GM19395 (cell line): ENCODE results near the gene IL13RA1.
"Not testable (repeated sequence)": the region's sequence is repeated elsewhere in the genome, so short reads cannot be mapped to it uniquely, and the experiment has no call there.

Experiments used
- ATAC-seq: cut with Tn5 transposase; IDR thresholded peaks from one replicate; pipeline ENCODE4 v1.9.1; 2021; ENCODE audit warnings: mild to moderate bottlenecking, moderate library complexity; ENCODE audit not compliant: unreplicated experiment

IL13RA1 gene

GRCh38 chrX:118772051-118772450, 44.6 kb downstream of the IL13RA1 start:
- no peak for ATAC-seq

DNA sequence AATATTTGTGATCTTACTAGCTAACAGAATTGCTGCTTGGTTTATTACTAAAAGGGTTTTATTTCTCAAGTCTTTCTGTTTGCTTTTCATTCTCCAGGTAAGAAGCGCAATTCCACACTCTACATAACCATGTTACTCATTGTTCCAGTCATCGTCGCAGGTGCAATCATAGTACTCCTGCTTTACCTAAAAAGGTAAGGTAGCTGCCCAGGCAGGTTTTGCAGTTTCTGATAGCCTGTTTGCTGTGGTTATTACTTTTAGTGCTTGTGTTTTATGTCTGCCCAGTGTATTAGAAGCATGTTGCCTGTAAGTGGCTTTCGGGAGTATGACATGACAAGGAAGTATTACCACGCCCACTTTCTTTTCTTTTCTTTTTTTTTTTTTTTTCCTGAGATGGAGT, 46.4 kb downstream of the IL13RA1 start:
- ATAC-seq: no peak

GRCh38 chrX:118779581-118779980, 52.2 kb downstream of the IL13RA1 start:
- no peak for ATAC-seq

DNA sequence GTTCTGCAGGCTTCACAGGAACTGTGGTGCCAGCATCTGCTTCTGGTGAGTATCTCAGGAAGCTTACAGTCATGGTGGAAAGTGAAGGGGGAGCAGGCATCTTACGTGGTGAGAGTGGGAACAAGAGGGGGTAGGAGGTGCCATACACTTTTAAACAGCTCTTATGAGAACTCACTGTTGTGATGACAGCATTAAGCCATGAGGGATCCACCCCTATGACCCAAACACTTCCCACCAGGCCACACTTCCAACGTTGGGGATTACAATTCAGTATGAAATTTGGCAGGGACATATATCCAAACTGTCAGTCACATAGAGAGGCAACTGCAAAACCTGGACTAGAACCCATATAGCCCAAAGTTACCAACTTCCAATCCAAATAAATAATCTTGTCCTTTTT, 53.1 kb downstream of the IL13RA1 start:
- no peak for ATAC-seq

DNA sequence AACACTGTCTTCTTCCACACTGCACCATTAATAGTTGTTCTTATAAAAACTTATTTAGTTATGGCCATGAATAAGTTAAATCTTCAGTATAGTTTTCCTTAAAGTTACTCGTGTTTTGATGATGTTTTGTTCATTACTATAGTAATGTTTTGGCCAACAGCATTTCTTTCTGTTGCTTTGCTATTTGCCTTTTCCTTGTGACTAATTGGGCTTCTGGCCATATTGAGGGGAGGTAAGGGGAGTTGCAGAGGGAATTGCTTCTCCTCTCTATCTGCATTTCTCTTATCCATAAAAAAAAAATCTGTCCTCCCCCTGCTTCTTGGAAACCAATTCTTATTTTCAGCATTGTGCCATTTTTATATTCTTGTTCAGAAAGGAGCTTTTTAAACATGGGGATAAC, 53.5 kb downstream of the IL13RA1 start:
- ATAC-seq: no peak

GRCh38 chrX:118795528-118796280, 68.3 kb downstream of the IL13RA1 start:
- ATAC-seq: no peak

DNA sequence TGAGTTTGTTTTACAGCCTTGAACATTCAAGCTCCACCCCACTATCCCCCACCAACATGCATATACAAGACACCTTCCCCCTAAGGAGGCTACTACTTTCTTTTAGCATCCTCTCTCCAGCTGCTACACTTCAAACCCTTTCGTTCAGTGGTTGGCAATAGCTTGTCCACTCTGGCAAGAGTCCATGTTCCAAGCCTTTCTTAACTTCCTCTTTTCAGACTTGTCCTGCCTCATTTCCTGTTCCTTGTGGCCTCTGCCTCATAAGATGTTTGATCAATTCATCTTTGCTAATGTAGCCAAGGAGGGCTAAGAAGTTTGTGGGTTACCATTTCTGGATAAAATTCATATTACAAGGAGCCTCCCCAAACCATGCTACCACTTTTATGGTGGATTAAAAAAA, 75.5 kb downstream of the IL13RA1 start:
- ATAC-seq: no peak

- no peak for ATAC-seq
Observed at GRCh38 chrX:118807151-118808017, 80.0 kb downstream of the IL13RA1 start.

GRCh38 chrX:118817257-118817656, 89.9 kb downstream of the IL13RA1 start:
- not testable (repeated sequence) for ATAC-seq

GRCh38 chrX:118823263-118824172, 96.1 kb downstream of the IL13RA1 start, which contains the start of gene ZCCHC12:
Gene ZCCHC12 (plus strand): TSS chrX:118823824. CDS start chrX:118825245, 1,421 bp downstream.
- no peak for ATAC-seq

GRCh38 chrX:118824173-118824730, 96.8 kb downstream of the IL13RA1 start:
- no peak for ATAC-seq

DNA sequence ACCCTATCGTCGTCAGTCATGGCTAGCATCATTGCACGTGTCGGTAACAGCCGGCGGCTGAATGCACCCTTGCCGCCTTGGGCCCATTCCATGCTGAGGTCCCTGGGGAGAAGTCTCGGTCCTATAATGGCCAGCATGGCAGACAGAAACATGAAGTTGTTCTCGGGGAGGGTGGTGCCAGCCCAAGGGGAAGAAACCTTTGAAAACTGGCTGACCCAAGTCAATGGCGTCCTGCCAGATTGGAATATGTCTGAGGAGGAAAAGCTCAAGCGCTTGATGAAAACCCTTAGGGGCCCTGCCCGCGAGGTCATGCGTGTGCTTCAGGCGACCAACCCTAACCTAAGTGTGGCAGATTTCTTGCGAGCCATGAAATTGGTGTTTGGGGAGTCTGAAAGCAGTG, 97.8 kb downstream of the IL13RA1 start:
- no peak for ATAC-seq

DNA sequence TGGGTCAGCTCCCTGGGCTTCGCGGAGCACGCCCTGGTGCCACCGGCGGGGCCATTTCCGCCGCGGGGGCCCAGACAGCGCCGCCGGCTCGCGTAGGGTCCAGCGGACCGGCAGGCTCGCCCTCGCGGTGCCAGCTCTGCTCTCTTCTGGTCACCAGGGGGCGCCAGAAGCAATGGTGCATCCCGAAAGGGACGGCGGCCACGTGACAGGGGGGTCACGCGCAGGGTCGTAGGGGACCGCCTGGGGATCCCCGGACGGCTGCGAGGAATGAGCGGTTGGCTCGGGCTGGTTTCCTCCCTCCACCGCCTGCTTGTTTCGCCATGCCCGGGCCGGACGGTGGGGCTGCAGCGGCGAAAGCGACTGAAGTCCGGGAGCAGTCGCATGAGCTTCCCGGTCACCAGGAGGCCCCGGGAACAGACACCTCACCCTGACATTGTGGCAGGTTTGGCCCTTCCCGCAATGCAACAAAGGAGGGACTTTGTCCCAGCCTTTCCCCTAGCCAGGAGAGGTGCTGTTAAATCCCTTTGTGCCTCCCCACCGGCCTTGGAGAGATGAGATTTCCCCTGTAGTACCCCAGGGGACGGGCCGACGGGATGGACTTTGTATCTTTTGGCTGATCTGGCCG, 112.0 kb downstream of the IL13RA1 start:
- ATAC-seq: peak; percentile 72
